Measurements from ENCODE around the gene OTOP1.
"Not testable (repeated sequence)": the region's sequence is repeated elsewhere in the genome, so short reads cannot be mapped to it uniquely, and the experiment has no call there.

Gene OTOP1

GRCh38 chr4:4233610-4234009 is 6.9 kb upstream of the OTOP1 start:
- DNase-seq (ENCODE audit: low spot score), result no peak

- DNase-seq (ENCODE audit: low spot score), result no peak
These were observed 1.6 kb upstream of the OTOP1 start for GRCh38 chr4:4228356-4228668.

- no peak for DNase-seq (ENCODE audit: low spot score)
These were observed 1.0 kb upstream of the OTOP1 start for GRCh38 chr4:4227510-4228355.

GRCh38 chr4:4225915-4226605 is 669 bp downstream of the OTOP1 start:
- DNase-seq (ENCODE audit: low spot score), result no peak

GRCh38 chr4:4217113-4217512 is 9.6 kb downstream of the OTOP1 start:
- no peak for DNase-seq (ENCODE audit: low spot score)

- no peak for DNase-seq (ENCODE audit: low spot score)
These were observed 10.1 kb downstream of the OTOP1 start for GRCh38 chr4:4216648-4217047.

GRCh38 chr4:4213674-4214073 is 13.1 kb downstream of the OTOP1 start:
- not testable (repeated sequence) for DNase-seq (ENCODE audit: low spot score)

GRCh38 chr4:4206204-4206603 is 20.5 kb downstream of the OTOP1 start:
- no peak for DNase-seq (ENCODE audit: low spot score)

GRCh38 chr4:4204401-4204745 is 22.4 kb downstream of the OTOP1 start:
- no peak for DNase-seq (ENCODE audit: low spot score)

- no peak for DNase-seq (ENCODE audit: low spot score)
These were observed 22.9 kb downstream of the OTOP1 start for GRCh38 chr4:4203688-4204400.

- DNase-seq (ENCODE audit: low spot score), result no peak
These were observed 24.2 kb downstream of the OTOP1 start for GRCh38 chr4:4202510-4202909.

- no peak for DNase-seq (ENCODE audit: low spot score)
These were observed 26.1 kb downstream of the OTOP1 start for GRCh38 chr4:4200624-4201023.

GRCh38 chr4:4195354-4195753 is 31.4 kb downstream of the OTOP1 start:
- DNase-seq (ENCODE audit: low spot score), result no peak

GRCh38 chr4:4188557-4188956 is 38.2 kb downstream of the OTOP1 start:
- DNase-seq (ENCODE audit: low spot score), result not testable (repeated sequence)

- no peak for DNase-seq (ENCODE audit: low spot score)
These were observed 41.2 kb downstream of the OTOP1 start for GRCh38 chr4:4185528-4185927.

- no peak for DNase-seq (ENCODE audit: low spot score)
These were observed 43.7 kb downstream of the OTOP1 start for GRCh38 chr4:4182835-4183568.

- DNase-seq (ENCODE audit: low spot score), result no peak
These were observed 56.1 kb downstream of the OTOP1 start for GRCh38 chr4:4170596-4171150.

GRCh38 chr4:4167981-4168780 is 58.5 kb downstream of the OTOP1 start:
- DNase-seq (ENCODE audit: low spot score), result not testable (repeated sequence)

GRCh38 chr4:4166986-4167385 is 59.7 kb downstream of the OTOP1 start:
- DNase-seq (ENCODE audit: low spot score), result not testable (repeated sequence)

GRCh38 chr4:4165701-4166392 is 60.9 kb downstream of the OTOP1 start:
- DNase-seq (ENCODE audit: low spot score), result not testable (repeated sequence)
